ACC112 (cell line): Measurements from ENCODE around the gene XG.
"Not testable (repeated sequence)": the region's sequence is repeated elsewhere in the genome, so short reads cannot be mapped to it uniquely, and the experiment has no call there.

Source experiments
- H2AFZ ChIP-seq: fragments of 200-600 bp; sonication (generic); one replicate; pipeline ENCODE4 v1.6.0; 2017; ENCODE audit warnings: antibody characterized with exemption, low read length; ENCODE audit not compliant: unreplicated experiment
- H3K27ac ChIP-seq: fragments of 200-600 bp; sonication (generic); 2 replicates; pipeline ENCODE4 v1.5.1; 2014; ENCODE audit warnings: low read depth, mild to moderate bottlenecking, antibody characterized with exemption, low read length, moderate library complexity
- H3K27me3 ChIP-seq: fragments of 200-600 bp; sonication (generic); 2 replicates; pipeline ENCODE4 v1.6.1; 2014; ENCODE audit warnings: mild to moderate bottlenecking, antibody characterized with exemption, low read length, moderate library complexity, mixed read lengths; ENCODE audit not compliant: insufficient read depth
- H3K36me3 ChIP-seq: fragments of 200-600 bp; sonication (generic); 2 replicates; pipeline ENCODE4 v1.6.1; 2016; ENCODE audit warnings: mild to moderate bottlenecking, antibody characterized with exemption, low read length, moderate library complexity, mixed read lengths; ENCODE audit not compliant: insufficient read depth
- H3K4me1 ChIP-seq: fragments of 200-600 bp; sonication (generic); one replicate; pipeline ENCODE4 v1.6.1; 2016; ENCODE audit warnings: low read length, mixed read lengths; ENCODE audit not compliant: insufficient read depth, unreplicated experiment, control insufficient read depth
- H3K4me3 ChIP-seq: fragments of 200-600 bp; sonication (generic); 2 replicates; pipeline ENCODE4 v1.5.1; 2014; ENCODE audit warnings: mild to moderate bottlenecking, low read depth, low read length
- H3K79me2 ChIP-seq: fragments of 200-600 bp; sonication (generic); one replicate; pipeline ENCODE4 v1.6.0; 2016; ENCODE audit warnings: low read length; ENCODE audit not compliant: control insufficient read depth, unreplicated experiment, insufficient read depth

The XG gene

GRCh38 chrX:2712890-2713840 lies 38.7 kb upstream of the XG start:
- peaks cover 26% of the 10 kb centered on the region for H3K4me1 ChIP-seq
- H3K27me3 ChIP-seq, result no peaks in the 10 kb centered on the region
- peaks cover 40% of the 10 kb centered on the region for H3K36me3 ChIP-seq
- no peak overlapping the region for H3K27ac ChIP-seq
- H2AFZ ChIP-seq, result no peak overlapping the region
- no peak overlapping the region for H3K4me3 ChIP-seq
- H3K79me2 ChIP-seq, result peaks cover 65% of the 10 kb centered on the region

- no peaks in the 10 kb centered on the region for H3K27me3 ChIP-seq
- no peak overlapping the region for H3K4me3 ChIP-seq
- peaks cover 55% of the 10 kb centered on the region for H3K79me2 ChIP-seq
- H3K27ac ChIP-seq, result no peak overlapping the region
- peaks cover 13% of the 10 kb centered on the region for H3K4me1 ChIP-seq
- H2AFZ ChIP-seq, result no peak overlapping the region
- H3K36me3 ChIP-seq, result peaks cover 48% of the 10 kb centered on the region
Observed at GRCh38 chrX:2714551-2714950, 37.3 kb upstream of the XG start.

- Histone ChIP-seq H3K27ac (no peak overlapping the region), H3K79me2 (peaks cover 52% of the 10 kb centered on the region), H3K36me3 (peaks cover 54% of the 10 kb centered on the region), H2AFZ (no peak overlapping the region), H3K27me3 (no peaks in the 10 kb centered on the region), H3K4me3 (no peak overlapping the region), H3K4me1 (peaks cover 7% of the 10 kb centered on the region)
Observed at GRCh38 chrX:2715066-2715600, 36.7 kb upstream of the XG start.

- Histone ChIP-seq H3K36me3 (peaks cover 55% of the 10 kb centered on the region), H2AFZ (no peak overlapping the region), H3K27me3 (no peaks in the 10 kb centered on the region), H3K79me2 (peaks cover 39% of the 10 kb centered on the region), H3K4me1 (no peaks in the 10 kb centered on the region), H3K27ac (no peak overlapping the region), H3K4me3 (no peak overlapping the region)
Observed at GRCh38 chrX:2717312-2717711, 34.5 kb upstream of the XG start.

- no peaks in the 10 kb centered on the region for H3K4me1 ChIP-seq
- H3K27ac ChIP-seq, result no peak overlapping the region
- H3K79me2 ChIP-seq, result peaks cover 23% of the 10 kb centered on the region
- no peak overlapping the region for H3K4me3 ChIP-seq
- no peaks in the 10 kb centered on the region for H3K27me3 ChIP-seq
- H2AFZ ChIP-seq, result no peak overlapping the region
- peaks cover 61% of the 10 kb centered on the region for H3K36me3 ChIP-seq
Observed at GRCh38 chrX:2718821-2719220, 33.0 kb upstream of the XG start.

- no peak overlapping the region for H3K4me3 ChIP-seq
- H3K4me1 ChIP-seq, result no peaks in the 10 kb centered on the region
- no peaks in the 10 kb centered on the region for H3K27me3 ChIP-seq
- H3K27ac ChIP-seq, result no peak overlapping the region
- peaks cover 61% of the 10 kb centered on the region for H3K36me3 ChIP-seq
- peaks cover 13% of the 10 kb centered on the region for H3K79me2 ChIP-seq
- H2AFZ ChIP-seq, result no peak overlapping the region
Observed at GRCh38 chrX:2719774-2720447, 31.9 kb upstream of the XG start.

- no peaks in the 10 kb centered on the region for H3K27me3 ChIP-seq
- H3K27ac ChIP-seq, result no peak overlapping the region
- no peak overlapping the region for H2AFZ ChIP-seq
- H3K36me3 ChIP-seq, result peaks cover 63% of the 10 kb centered on the region
- peaks cover 4% of the 10 kb centered on the region for H3K79me2 ChIP-seq
- no peaks in the 10 kb centered on the region for H3K4me1 ChIP-seq
- H3K4me3 ChIP-seq, result no peak overlapping the region
Observed at GRCh38 chrX:2723286-2723879, 28.5 kb upstream of the XG start.

GRCh38 chrX:2727264-2727663 lies 24.6 kb upstream of the XG start:
- H2AFZ ChIP-seq, H3K4me1 ChIP-seq, H3K27ac ChIP-seq, H3K79me2 ChIP-seq, H3K4me3 ChIP-seq, H3K27me3 ChIP-seq: not testable (repeated sequence)
- peaks cover 54% of the 10 kb centered on the region for H3K36me3 ChIP-seq

GRCh38 chrX:2732076-2732475 lies 19.8 kb upstream of the XG start:
- no peak overlapping the region for H2AFZ ChIP-seq
- peaks cover 2% of the 10 kb centered on the region for H3K79me2 ChIP-seq
- peaks cover 38% of the 10 kb centered on the region for H3K36me3 ChIP-seq
- no peaks in the 10 kb centered on the region for H3K4me1 ChIP-seq
- H3K4me3 ChIP-seq, result no peak overlapping the region
- no peak overlapping the region for H3K27ac ChIP-seq
- no peaks in the 10 kb centered on the region for H3K27me3 ChIP-seq

- Histone ChIP-seq H3K4me3 (no peak overlapping the region), H3K27ac (no peak overlapping the region), H3K27me3 (no peaks in the 10 kb centered on the region), H3K79me2 (peaks cover 2% of the 10 kb centered on the region), H3K4me1 (no peaks in the 10 kb centered on the region), H2AFZ (no peak overlapping the region), H3K36me3 (peaks cover 38% of the 10 kb centered on the region)
Observed at GRCh38 chrX:2732649-2733048, 19.2 kb upstream of the XG start.
